HEK293 (cell line): Measurements from ENCODE around the gene FAM32A.

Experiments used
- EGR2 ChIP-seq: fragments of 450-650 bp; formaldehyde crosslinking; IDR thresholded peaks from 2 replicates; pipeline ENCODE4 v1.5.1; 2016; ENCODE audit warnings: low read depth, missing biosample characterization, missing genetic modification characterization
- TRIM28 ChIP-seq: IDR thresholded peaks from 2 replicates; pipeline ENCODE4 v1.6.1; 2011; ENCODE audit warnings: low read length, control low read depth, borderline replicate concordance
- ZBTB17 ChIP-seq: fragments of 450-650 bp; formaldehyde crosslinking; IDR thresholded peaks from 2 replicates; pipeline ENCODE4 v1.5.1; 2016; ENCODE audit warnings: missing biosample characterization, missing genetic modification characterization
- ZBTB8A ChIP-seq: fragments of 450-650 bp; formaldehyde crosslinking; IDR thresholded peaks from 2 replicates; pipeline ENCODE4 v1.5.1; 2016; ENCODE audit warnings: missing biosample characterization, missing genetic modification characterization
- ZNF146 ChIP-seq: fragments of 450-650 bp; formaldehyde crosslinking; IDR thresholded peaks from 2 replicates; pipeline ENCODE4 v1.5.1; 2016; ENCODE audit warnings: missing biosample characterization, missing genetic modification characterization
- ZNF175 ChIP-seq: fragments of 450-650 bp; formaldehyde crosslinking; IDR thresholded peaks from 2 replicates; pipeline ENCODE4 v1.5.1; 2016; ENCODE audit warnings: missing biosample characterization, missing genetic modification characterization
- ZNF184 ChIP-seq: fragments of 450-650 bp; IDR thresholded peaks from 2 replicates; pipeline ENCODE4 v1.5.1; 2018; ENCODE audit warnings: missing biosample characterization, mild to moderate bottlenecking, missing genetic modification characterization
- ZNF26 ChIP-seq: fragments of 450-650 bp; formaldehyde crosslinking; IDR thresholded peaks from 2 replicates; pipeline ENCODE4 v1.5.1; 2016; ENCODE audit warnings: missing biosample characterization, missing genetic modification characterization
- ZNF274 ChIP-seq, 2 experiments: fragments of 200-500 bp in 1 of 2; fragments of 450-650 bp in 1 of 2; sonication (Bioruptor generic) in 1 of 2; formaldehyde crosslinking in 1 of 2; IDR thresholded peaks; 2 replicates each; pipeline versions ENCODE4 v1.5.1 to v1.6.1; 2014 to 2016; ENCODE audit warnings: borderline replicate concordance in 1 of 2, inconsistent platforms in 1 of 2, low read length in 1 of 2, missing biosample characterization in 1 of 2, missing genetic modification characterization in 1 of 2
- ZNF391 ChIP-seq: fragments of 450-650 bp; formaldehyde crosslinking; IDR thresholded peaks from 2 replicates; pipeline ENCODE4 v1.5.1; 2016; ENCODE audit warnings: low read depth, missing biosample characterization, missing genetic modification characterization, borderline replicate concordance
- ZNF423 ChIP-seq: fragments of 450-650 bp; formaldehyde crosslinking; IDR thresholded peaks from 2 replicates; pipeline ENCODE4 v1.5.1; 2016; ENCODE audit warnings: missing biosample characterization, missing genetic modification characterization
- ZNF426 ChIP-seq: fragments of 450-650 bp; formaldehyde crosslinking; IDR thresholded peaks from 2 replicates; pipeline ENCODE4 v1.5.1; 2017; ENCODE audit warnings: missing biosample characterization, missing genetic modification characterization, mild to moderate bottlenecking, inconsistent platforms, moderate library complexity
- ZNF48 ChIP-seq: fragments of 450-650 bp; formaldehyde crosslinking; IDR thresholded peaks from 2 replicates; pipeline ENCODE4 v1.5.1; 2016; ENCODE audit warnings: missing biosample characterization, missing genetic modification characterization
- ZNF529 ChIP-seq: fragments of 450-650 bp; formaldehyde crosslinking; IDR thresholded peaks from 2 replicates; pipeline ENCODE4 v1.5.1; 2017; ENCODE audit warnings: missing genetic modification characterization, missing biosample characterization; ENCODE audit not compliant: insufficient replicate concordance
- ZNF548 ChIP-seq: fragments of 450-650 bp; formaldehyde crosslinking; IDR thresholded peaks from 2 replicates; pipeline ENCODE4 v1.5.1; 2016; ENCODE audit warnings: missing biosample characterization, missing genetic modification characterization
- ZNF621 ChIP-seq: fragments of 450-650 bp; formaldehyde crosslinking; IDR thresholded peaks from 2 replicates; pipeline ENCODE4 v1.5.1; 2017; ENCODE audit warnings: missing biosample characterization, missing genetic modification characterization
- ZNF707 ChIP-seq: fragments of 450-650 bp; formaldehyde crosslinking; IDR thresholded peaks from 2 replicates; pipeline ENCODE4 v1.5.1; 2016; ENCODE audit warnings: missing biosample characterization, missing genetic modification characterization
- ZNF76 ChIP-seq: fragments of 450-650 bp; formaldehyde crosslinking; IDR thresholded peaks from 2 replicates; pipeline ENCODE4; 2016; ENCODE audit warnings: low read depth, missing biosample characterization, missing genetic modification characterization, borderline replicate concordance
- ZNF785 ChIP-seq: fragments of 450-650 bp; formaldehyde crosslinking; IDR thresholded peaks from 2 replicates; pipeline ENCODE4 v1.5.1; 2016; ENCODE audit warnings: missing biosample characterization, missing genetic modification characterization
- TF ChIP-seq, protein P1 (sequence below): fragments of 450-650 bp; formaldehyde crosslinking; IDR thresholded peaks from 2 replicates; pipeline ENCODE4 v1.5.1; 2016; ENCODE audit warnings: missing biosample characterization, missing genetic modification characterization
- TF ChIP-seq, protein P2 (sequence below): fragments of 450-650 bp; formaldehyde crosslinking; IDR thresholded peaks from 2 replicates; pipeline ENCODE4 v1.5.1; 2016; ENCODE audit warnings: missing biosample characterization, missing genetic modification characterization
- TF ChIP-seq, protein P3 (sequence below): fragments of 450-650 bp; formaldehyde crosslinking; IDR thresholded peaks from 2 replicates; pipeline ENCODE4 v1.5.1; 2016; ENCODE audit warnings: missing biosample characterization, missing genetic modification characterization
- TF ChIP-seq, protein P4 (sequence below): fragments of 450-650 bp; formaldehyde crosslinking; IDR thresholded peaks from 2 replicates; pipeline ENCODE4 v1.5.1; 2017; ENCODE audit warnings: missing biosample characterization, missing genetic modification characterization
- TF ChIP-seq, protein P5 (sequence below): fragments of 450-650 bp; formaldehyde crosslinking; IDR thresholded peaks from 2 replicates; pipeline ENCODE4 v1.5.1; 2016; ENCODE audit warnings: missing biosample characterization, missing genetic modification characterization

The FAM32A gene

DNA sequence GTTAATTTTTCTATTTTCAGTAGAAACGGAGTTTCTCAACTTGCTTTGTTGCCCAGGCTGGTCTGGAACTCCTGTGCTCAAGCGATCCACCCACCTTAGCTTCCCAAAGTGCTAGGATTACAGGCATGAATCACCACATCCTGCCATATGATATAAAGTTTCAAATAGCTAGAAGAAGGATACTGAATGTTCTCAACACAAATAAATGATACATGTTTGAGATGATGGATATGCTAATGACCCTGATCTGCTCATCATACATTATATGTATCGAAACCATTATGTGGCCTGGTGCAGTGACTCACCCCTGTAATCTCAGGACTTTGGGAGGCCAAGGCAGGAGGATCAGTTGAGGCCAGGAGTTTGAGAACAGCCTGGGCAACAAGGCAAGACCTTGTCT, 23.4 kb upstream of the FAM32A start (continued):
- TF ChIP-seq EGR2 (tag by site-specific recombination) (no peak), ZNF274 (IDR thresholded peaks at IDR 0.05; ENCODE audit: low read length) (no peak), ZNF274 (tag by site-specific recombination; IDR thresholded peaks at IDR 0.05; ENCODE audit: borderline replicate concordance) (no peak), ZNF707 (tag by site-specific recombination) (no peak), ZNF76 (tag by site-specific recombination) (no peak), ZNF48 (tag by site-specific recombination) (no peak), ZNF621 (no peak), ZBTB8A (tag by site-specific recombination) (no peak), ZNF785 (tag by site-specific recombination) (no peak), ZNF184 (tag by site-specific recombination) (0 out of 2 replicates have a peak, but pooled peaks have one; percentile 39), ZNF391 (no peak), ZNF26 (tag by site-specific recombination) (no peak), ZNF529 (tag by site-specific recombination) (no peak), ZNF548 (tag by site-specific recombination) (no peak), ZNF423 (tag by site-specific recombination) (no peak), ZNF426 (no peak), ZBTB17 (0 out of 2 replicates have a peak, but pooled peaks have one; percentile 15), TRIM28 (no peak), ZNF146 (tag by site-specific recombination) (no peak), ZNF175 (no peak)
- TF ChIP-seq, protein P1, sequence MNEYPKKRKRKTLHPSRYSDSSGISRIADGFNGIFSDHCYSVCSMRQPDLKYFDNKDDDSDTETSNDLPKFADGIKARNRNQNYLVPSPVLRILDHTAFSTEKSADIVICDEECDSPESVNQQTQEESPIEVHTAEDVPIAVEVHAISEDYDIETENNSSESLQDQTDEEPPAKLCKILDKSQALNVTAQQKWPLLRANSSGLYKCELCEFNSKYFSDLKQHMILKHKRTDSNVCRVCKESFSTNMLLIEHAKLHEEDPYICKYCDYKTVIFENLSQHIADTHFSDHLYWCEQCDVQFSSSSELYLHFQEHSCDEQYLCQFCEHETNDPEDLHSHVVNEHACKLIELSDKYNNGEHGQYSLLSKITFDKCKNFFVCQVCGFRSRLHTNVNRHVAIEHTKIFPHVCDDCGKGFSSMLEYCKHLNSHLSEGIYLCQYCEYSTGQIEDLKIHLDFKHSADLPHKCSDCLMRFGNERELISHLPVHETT (tag by site-specific recombination) = no peak
- TF ChIP-seq, protein P2, sequence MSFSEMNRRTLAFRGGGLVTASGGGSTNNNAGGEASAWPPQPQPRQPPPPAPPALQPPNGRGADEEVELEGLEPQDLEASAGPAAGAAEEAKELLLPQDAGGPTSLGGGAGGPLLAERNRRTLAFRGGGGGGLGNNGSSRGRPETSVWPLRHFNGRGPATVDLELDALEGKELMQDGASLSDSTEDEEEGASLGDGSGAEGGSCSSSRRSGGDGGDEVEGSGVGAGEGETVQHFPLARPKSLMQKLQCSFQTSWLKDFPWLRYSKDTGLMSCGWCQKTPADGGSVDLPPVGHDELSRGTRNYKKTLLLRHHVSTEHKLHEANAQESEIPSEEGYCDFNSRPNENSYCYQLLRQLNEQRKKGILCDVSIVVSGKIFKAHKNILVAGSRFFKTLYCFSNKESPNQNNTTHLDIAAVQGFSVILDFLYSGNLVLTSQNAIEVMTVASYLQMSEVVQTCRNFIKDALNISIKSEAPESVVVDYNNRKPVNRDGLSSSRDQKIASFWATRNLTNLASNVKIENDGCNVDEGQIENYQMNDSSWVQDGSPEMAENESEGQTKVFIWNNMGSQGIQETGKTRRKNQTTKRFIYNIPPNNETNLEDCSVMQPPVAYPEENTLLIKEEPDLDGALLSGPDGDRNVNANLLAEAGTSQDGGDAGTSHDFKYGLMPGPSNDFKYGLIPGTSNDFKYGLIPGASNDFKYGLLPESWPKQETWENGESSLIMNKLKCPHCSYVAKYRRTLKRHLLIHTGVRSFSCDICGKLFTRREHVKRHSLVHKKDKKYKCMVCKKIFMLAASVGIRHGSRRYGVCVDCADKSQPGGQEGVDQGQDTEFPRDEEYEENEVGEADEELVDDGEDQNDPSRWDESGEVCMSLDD (tag by site-specific recombination) = no peak
- TF ChIP-seq, protein P3, sequence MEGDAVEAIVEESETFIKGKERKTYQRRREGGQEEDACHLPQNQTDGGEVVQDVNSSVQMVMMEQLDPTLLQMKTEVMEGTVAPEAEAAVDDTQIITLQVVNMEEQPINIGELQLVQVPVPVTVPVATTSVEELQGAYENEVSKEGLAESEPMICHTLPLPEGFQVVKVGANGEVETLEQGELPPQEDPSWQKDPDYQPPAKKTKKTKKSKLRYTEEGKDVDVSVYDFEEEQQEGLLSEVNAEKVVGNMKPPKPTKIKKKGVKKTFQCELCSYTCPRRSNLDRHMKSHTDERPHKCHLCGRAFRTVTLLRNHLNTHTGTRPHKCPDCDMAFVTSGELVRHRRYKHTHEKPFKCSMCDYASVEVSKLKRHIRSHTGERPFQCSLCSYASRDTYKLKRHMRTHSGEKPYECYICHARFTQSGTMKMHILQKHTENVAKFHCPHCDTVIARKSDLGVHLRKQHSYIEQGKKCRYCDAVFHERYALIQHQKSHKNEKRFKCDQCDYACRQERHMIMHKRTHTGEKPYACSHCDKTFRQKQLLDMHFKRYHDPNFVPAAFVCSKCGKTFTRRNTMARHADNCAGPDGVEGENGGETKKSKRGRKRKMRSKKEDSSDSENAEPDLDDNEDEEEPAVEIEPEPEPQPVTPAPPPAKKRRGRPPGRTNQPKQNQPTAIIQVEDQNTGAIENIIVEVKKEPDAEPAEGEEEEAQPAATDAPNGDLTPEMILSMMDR (tag by site-specific recombination) = no peak
- TF ChIP-seq, protein P4, sequence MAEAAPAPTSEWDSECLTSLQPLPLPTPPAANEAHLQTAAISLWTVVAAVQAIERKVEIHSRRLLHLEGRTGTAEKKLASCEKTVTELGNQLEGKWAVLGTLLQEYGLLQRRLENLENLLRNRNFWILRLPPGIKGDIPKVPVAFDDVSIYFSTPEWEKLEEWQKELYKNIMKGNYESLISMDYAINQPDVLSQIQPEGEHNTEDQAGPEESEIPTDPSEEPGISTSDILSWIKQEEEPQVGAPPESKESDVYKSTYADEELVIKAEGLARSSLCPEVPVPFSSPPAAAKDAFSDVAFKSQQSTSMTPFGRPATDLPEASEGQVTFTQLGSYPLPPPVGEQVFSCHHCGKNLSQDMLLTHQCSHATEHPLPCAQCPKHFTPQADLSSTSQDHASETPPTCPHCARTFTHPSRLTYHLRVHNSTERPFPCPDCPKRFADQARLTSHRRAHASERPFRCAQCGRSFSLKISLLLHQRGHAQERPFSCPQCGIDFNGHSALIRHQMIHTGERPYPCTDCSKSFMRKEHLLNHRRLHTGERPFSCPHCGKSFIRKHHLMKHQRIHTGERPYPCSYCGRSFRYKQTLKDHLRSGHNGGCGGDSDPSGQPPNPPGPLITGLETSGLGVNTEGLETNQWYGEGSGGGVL (tag by site-specific recombination) = no peak
- TF ChIP-seq, protein P5, sequence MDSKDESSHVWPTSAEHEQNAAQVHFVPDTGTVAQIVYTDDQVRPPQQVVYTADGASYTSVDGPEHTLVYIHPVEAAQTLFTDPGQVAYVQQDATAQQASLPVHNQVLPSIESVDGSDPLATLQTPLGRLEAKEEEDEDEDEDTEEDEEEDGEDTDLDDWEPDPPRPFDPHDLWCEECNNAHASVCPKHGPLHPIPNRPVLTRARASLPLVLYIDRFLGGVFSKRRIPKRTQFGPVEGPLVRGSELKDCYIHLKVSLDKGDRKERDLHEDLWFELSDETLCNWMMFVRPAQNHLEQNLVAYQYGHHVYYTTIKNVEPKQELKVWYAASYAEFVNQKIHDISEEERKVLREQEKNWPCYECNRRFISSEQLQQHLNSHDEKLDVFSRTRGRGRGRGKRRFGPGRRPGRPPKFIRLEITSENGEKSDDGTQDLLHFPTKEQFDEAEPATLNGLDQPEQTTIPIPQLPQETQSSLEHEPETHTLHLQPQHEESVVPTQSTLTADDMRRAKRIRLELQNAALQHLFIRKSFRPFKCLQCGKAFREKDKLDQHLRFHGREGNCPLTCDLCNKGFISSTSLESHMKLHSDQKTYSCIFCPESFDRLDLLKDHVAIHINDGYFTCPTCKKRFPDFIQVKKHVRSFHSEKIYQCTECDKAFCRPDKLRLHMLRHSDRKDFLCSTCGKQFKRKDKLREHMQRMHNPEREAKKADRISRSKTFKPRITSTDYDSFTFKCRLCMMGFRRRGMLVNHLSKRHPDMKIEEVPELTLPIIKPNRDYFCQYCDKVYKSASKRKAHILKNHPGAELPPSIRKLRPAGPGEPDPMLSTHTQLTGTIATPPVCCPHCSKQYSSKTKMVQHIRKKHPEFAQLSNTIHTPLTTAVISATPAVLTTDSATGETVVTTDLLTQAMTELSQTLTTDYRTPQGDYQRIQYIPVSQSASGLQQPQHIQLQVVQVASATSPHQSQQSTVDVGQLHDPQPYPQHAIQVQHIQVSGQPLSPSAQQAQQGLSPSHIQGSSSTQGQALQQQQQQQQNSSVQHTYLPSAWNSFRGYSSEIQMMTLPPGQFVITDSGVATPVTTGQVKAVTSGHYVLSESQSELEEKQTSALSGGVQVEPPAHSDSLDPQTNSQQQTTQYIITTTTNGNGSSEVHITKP (tag by site-specific recombination) = no peak
